ENCODE data around the gene ZNF367. TPM values are rescaled to one million over a fixed set of nuclear protein-coding genes. Genes with fewer than 3 reads are reported as not detected.
A peak's percentile ranks its signal among the peaks of the same experiment; 100 is the strongest.

ZNF367 gene
- total RNA-seq, 1 donor from 2014 or later = 0.74 TPM

- no peak for DNase-seq (ENCODE audit: extremely low spot score in 2 of 2)
- peaks cover 6% of the 10 kb centered on the region for H3K4me1 ChIP-seq
- peaks cover 0 to 1% of the 10 kb centered on the region in 2 donors for H3K36me3 ChIP-seq
- intact Hi-C loops (cut with DNase I) = no loop called here
- no peak overlapping the region for H3K4me3 ChIP-seq
- no peaks in the 10 kb centered on the region for H3K27me3 ChIP-seq
- no peak for TF ChIP-seq POLR2AphosphoS5 (IDR thresholded peaks at IDR 0.05; ENCODE audit: insufficient read depth in 1 of 2, low read depth in 1 of 2)
- no peak for TF ChIP-seq POLR2A (IDR thresholded peaks at IDR 0.05)
- TF ChIP-seq CTCF (IDR thresholded peaks at IDR 0.05) = no peak
- no peaks in the 10 kb centered on the region for H3K9me3 ChIP-seq
- peak overlapping the region; percentile 69 for H3K27ac ChIP-seq
These were observed 42.7 kb upstream of the ZNF367 start for GRCh38 chr9:96460882-96461281.

- Histone ChIP-seq H3K4me3 (no peak overlapping the region), H3K27me3 (no peaks in the 10 kb centered on the region), H3K27ac (peak overlapping the region; percentile 69), H3K36me3 (no peaks in the 10 kb centered on the region), H3K9me3 (no peaks in the 10 kb centered on the region), H3K4me1 (peaks cover 6% of the 10 kb centered on the region)
- DNase-seq (ENCODE audit: extremely low spot score in 2 of 2) = no peak
- intact Hi-C loops (cut with DNase I) = no loop called here
- TF ChIP-seq POLR2A (IDR thresholded peaks at IDR 0.05) = no peak
- no peak for TF ChIP-seq CTCF (IDR thresholded peaks at IDR 0.05)
- peak in 1 of 2 donors; percentile 30 for TF ChIP-seq POLR2AphosphoS5 (IDR thresholded peaks at IDR 0.05; ENCODE audit: insufficient read depth in 1 of 2, low read depth in 1 of 2)
These were observed 42.3 kb upstream of the ZNF367 start for GRCh38 chr9:96460470-96460869.

GRCh38 chr9:96459268-96460007 lies 41.3 kb upstream of the ZNF367 start:
- Histone ChIP-seq H3K27me3 (no peaks in the 10 kb centered on the region), H3K4me3 (no peak overlapping the region), H3K36me3 (no peaks in the 10 kb centered on the region), H3K4me1 (peaks cover 6% of the 10 kb centered on the region), H3K9me3 (no peaks in the 10 kb centered on the region), H3K27ac (peak overlapping the region; percentile 69)
- TF ChIP-seq POLR2AphosphoS5 (IDR thresholded peaks at IDR 0.05; ENCODE audit: insufficient read depth in 1 of 2, low read depth in 1 of 2) = no peak
- TF ChIP-seq POLR2A (IDR thresholded peaks at IDR 0.05) = no peak
- no peak for TF ChIP-seq CTCF (IDR thresholded peaks at IDR 0.05)
- intact Hi-C loops (cut with DNase I) = loop anchor here (10.0 kb wide), 1 partner anchor 105 kb away; no protein-coding TSS in a partner anchor
- no peak for DNase-seq (ENCODE audit: extremely low spot score in 2 of 2)

- TF ChIP-seq CTCF (IDR thresholded peaks at IDR 0.05) = no peak
- no peak for TF ChIP-seq POLR2A (IDR thresholded peaks at IDR 0.05)
- no peak for TF ChIP-seq POLR2AphosphoS5 (IDR thresholded peaks at IDR 0.05; ENCODE audit: insufficient read depth in 1 of 2, low read depth in 1 of 2)
- Histone ChIP-seq H3K9me3 (no peaks in the 10 kb centered on the region), H3K4me1 (peaks cover 10% of the 10 kb centered on the region), H3K27me3 (no peaks in the 10 kb centered on the region), H3K4me3 (no peak overlapping the region), H3K36me3 (no peaks in the 10 kb centered on the region), H3K27ac (no peak overlapping the region)
- DNase-seq (ENCODE audit: extremely low spot score in 2 of 2) = no peak
- intact Hi-C loops (cut with DNase I) = loop anchor here (10.0 kb wide), 1 partner anchor 107 kb away; no protein-coding TSS in a partner anchor
These were observed 40.1 kb upstream of the ZNF367 start for GRCh38 chr9:96458226-96458625.

- Histone ChIP-seq H3K4me3 (no peak overlapping the region), H3K36me3 (no peaks in the 10 kb centered on the region), H3K9me3 (no peaks in the 10 kb centered on the region), H3K27ac (no peak overlapping the region), H3K4me1 (peaks cover 12% of the 10 kb centered on the region), H3K27me3 (no peaks in the 10 kb centered on the region)
- no peak for TF ChIP-seq POLR2A (IDR thresholded peaks at IDR 0.05)
- TF ChIP-seq CTCF (IDR thresholded peaks at IDR 0.05) = no peak
- TF ChIP-seq POLR2AphosphoS5 (IDR thresholded peaks at IDR 0.05; ENCODE audit: insufficient read depth in 1 of 2, low read depth in 1 of 2) = no peak
- intact Hi-C loops (cut with DNase I) = loop anchor here (10.0 kb wide), 1 partner anchor 108 kb away; no protein-coding TSS in a partner anchor
- peak in 1 of 2 donors; percentile 7 for DNase-seq (ENCODE audit: extremely low spot score in 2 of 2)
These were observed 39.1 kb upstream of the ZNF367 start for GRCh38 chr9:96457266-96457665.

Data from vagina (tissue), 2 donors.